Natural killer cell (primary cell): Measurements from ENCODE around the gene AP1G2. TPM values are rescaled to one million over a fixed set of nuclear protein-coding genes. Genes with fewer than 3 reads are reported as not detected.

ENCODE experiments used
- ATAC-seq, 3 donors: fragments of 150-1000 bp in 2 of 3; fragments of 200-7000 bp in 1 of 3; cut with Tn5 transposase; 1 replicate in 1 of 3; 2 replicates in 2 of 3; pipeline ENCODE4 v1.10.0; 2021; ENCODE audit warnings: mild to moderate bottlenecking in 2 of 3, moderate library complexity in 2 of 3
- DNase-seq, 2 donors: peaks; one replicate each; pipeline versions ENCODE4 v3.0.0 to v3.0.0-alpha.2; 2013 to 2021; ENCODE audit warnings: mixed read lengths in 1 of 2
- H3K27ac ChIP-seq: one replicate; pipeline ENCODE4 v1.5.1; 2013; ENCODE audit warnings: mild to moderate bottlenecking, low read length
- H3K27me3 ChIP-seq: one replicate; pipeline ENCODE4 v1.6.1; 2013; ENCODE audit warnings: low read length; ENCODE audit not compliant: control insufficient read depth, insufficient read depth
- H3K36me3 ChIP-seq: one replicate; pipeline ENCODE4 v1.6.1; 2013; ENCODE audit warnings: low read length; ENCODE audit not compliant: control insufficient read depth, insufficient read depth
- H3K4me1 ChIP-seq: one replicate; pipeline ENCODE4 v1.6.1; 2013; ENCODE audit warnings: low read length; ENCODE audit not compliant: control insufficient read depth, insufficient read depth
- H3K4me3 ChIP-seq: one replicate; pipeline ENCODE4 v1.5.1; 2013; ENCODE audit warnings: low read length
- H3K9me3 ChIP-seq: one replicate; pipeline ENCODE4 v1.6.1; 2013; ENCODE audit warnings: low read length; ENCODE audit not compliant: control insufficient read depth, insufficient read depth
- H3K27ac Mint-ChIP-seq, 2 donors: one replicate each; pipeline ENCODE4 v1.8.0; 2022; ENCODE audit warnings: mild to moderate bottlenecking in 2 of 2, mixed read lengths in 2 of 2, moderate library complexity in 1 of 2
- H3K27me3 Mint-ChIP-seq, 2 donors: one replicate each; pipeline ENCODE4 v1.8.0; 2022; ENCODE audit warnings: low read depth in 2 of 2, mixed read lengths in 2 of 2
- H3K36me3 Mint-ChIP-seq: one replicate; pipeline ENCODE4 v1.8.0; 2022; ENCODE audit warnings: mixed read lengths
- H3K4me1 Mint-ChIP-seq, 2 donors: one replicate each; pipeline ENCODE4 v1.8.0; 2022; ENCODE audit warnings: mixed read lengths in 2 of 2
- H3K4me3 Mint-ChIP-seq: one replicate; pipeline ENCODE4 v1.8.0; 2022; ENCODE audit warnings: mild to moderate bottlenecking, moderate library complexity, mixed read lengths
- H3K9me3 Mint-ChIP-seq, 2 donors: one replicate each; pipeline ENCODE4 v1.8.0; 2022; ENCODE audit warnings: mixed read lengths in 2 of 2
- CTCF ChIP-seq: fragments of 200-600 bp; IDR thresholded peaks from one replicate; pipeline ENCODE4 v1.8.0; 2022; ENCODE audit warnings: antibody characterized with exemption
- WGBS: methylation state at CpG from one replicate; pipeline ENCODE4 v1.1.7; 2013; ENCODE audit warnings: missing lambda C conversion rate; ENCODE audit not compliant: insufficient coverage; 5-methylcytosine and 5-hydroxymethylcytosine counted together
- intact Hi-C: fragments of 100-400 bp; cut with micrococcal nuclease; formaldehyde crosslinking; loops from one replicate; pipeline ENCODE4 v1.14.2; 2022
- total RNA-seq, 4 donors: library from RNA; stranded (reverse); fragments of 120-200 nt in 1 of 4; gene quantifications; one replicate each; pipeline versions ENCODE4 v1.2.3 to v1.2.4, GENCODE V29; 2013 to 2022

AP1G2 gene
- total RNA-seq, 3 donors from 2014 or later (not counting 1 experiment from before 2014, with no cell fraction given): 219 to 296 (median 259) TPM

GRCh38 chr14:23548351-23549318, 19.0 kb downstream of the AP1G2 start:
- WGBS: 85% methylated on average over 17 of the region's 18 CpGs
- peaks cover 6 to 10% of the 10 kb centered on the region in 2 donors for H3K4me1 Mint-ChIP-seq

GRCh38 chr14:23547924-23548323, 19.7 kb downstream of the AP1G2 start:
- Mint-ChIP-seq H3K27me3 (no peaks in the 10 kb centered on the region), H3K27ac (no peak overlapping the region), H3K4me3 (no peak overlapping the region), H3K4me1 (peaks cover 6 to 10% of the 10 kb centered on the region in 2 donors), H3K36me3 (no peaks in the 10 kb centered on the region), H3K9me3 (no peaks in the 10 kb centered on the region)
- peaks cover 9% of the 10 kb centered on the region for H3K27me3 ChIP-seq
- H3K9me3 ChIP-seq: no peaks in the 10 kb centered on the region
- ATAC-seq: no peak
- TF ChIP-seq CTCF: no peak
- no peak overlapping the region for H3K27ac ChIP-seq
- H3K4me1 ChIP-seq: peaks cover 16% of the 10 kb centered on the region
- 80% methylated on average over 2 of the region's 2 CpGs for WGBS
- H3K4me3 ChIP-seq: no peak overlapping the region
- intact Hi-C loops: no loop called here
- no peaks in the 10 kb centered on the region for H3K36me3 ChIP-seq
- no peak for DNase-seq

More at GRCh38 chr14:23548351-23549318, 19.0 kb downstream of the AP1G2 start:
- Histone ChIP-seq H3K9me3 (no peaks in the 10 kb centered on the region), H3K4me3 (no peak overlapping the region), H3K36me3 (no peaks in the 10 kb centered on the region), H3K4me1 (peaks cover 16% of the 10 kb centered on the region), H3K27ac (no peak overlapping the region), H3K27me3 (peaks cover 9% of the 10 kb centered on the region)
- intact Hi-C loops: no loop called here
- Mint-ChIP-seq H3K4me3 (no peak overlapping the region), H3K36me3 (no peaks in the 10 kb centered on the region), H3K9me3 (no peaks in the 10 kb centered on the region), H3K27ac (no peak overlapping the region), H3K27me3 (no peaks in the 10 kb centered on the region)
- TF ChIP-seq CTCF: no peak
- DNase-seq: peak in 1 of 2 donors; percentile 23
- no peak for ATAC-seq

GRCh38 chr14:23546450-23547035, 21.0 kb downstream of the AP1G2 start:
- intact Hi-C loops: no loop called here
- H3K4me3 ChIP-seq: no peak overlapping the region
- Mint-ChIP-seq H3K4me1 (peaks cover 0 to 4% of the 10 kb centered on the region in 2 donors), H3K27ac (no peak overlapping the region), H3K27me3 (no peaks in the 10 kb centered on the region), H3K9me3 (no peaks in the 10 kb centered on the region), H3K36me3 (no peaks in the 10 kb centered on the region), H3K4me3 (no peak overlapping the region)
- 88% methylated on average over 9 of the region's 10 CpGs for WGBS
- H3K9me3 ChIP-seq: no peaks in the 10 kb centered on the region
- no peak for DNase-seq
- H3K36me3 ChIP-seq: no peaks in the 10 kb centered on the region
- no peak for TF ChIP-seq CTCF
- H3K27me3 ChIP-seq: peaks cover 9% of the 10 kb centered on the region
- peaks cover 11% of the 10 kb centered on the region for H3K4me1 ChIP-seq
- H3K27ac ChIP-seq: no peak overlapping the region
- ATAC-seq: no peak
